ENCODE measurements around the gene SLC25A51. TPM values are rescaled to one million over a fixed set of nuclear protein-coding genes. Genes with fewer than 3 reads are reported as not detected.

Gene SLC25A51
- polyA plus RNA-seq, 1 donor, result 12.5 TPM

Other genes with a start within 250 kb of the SLC25A51 start
- gene TRMT10B, start 150.3 kb downstream of the SLC25A51 start, polyA plus RNA-seq (ENCODE audit: insufficient read length), result 11.4 TPM
- gene EXOSC3, start 119.1 kb downstream of the SLC25A51 start, polyA plus RNA-seq (ENCODE audit: insufficient read length), result 23.2 TPM
- gene DCAF10, start 103.3 kb downstream of the SLC25A51 start, polyA plus RNA-seq (ENCODE audit: insufficient read length), result 21.1 TPM
- 5.9 TPM for gene SHB, start 165.1 kb upstream of the SLC25A51 start, polyA plus RNA-seq (ENCODE audit: insufficient read length)

Data from forelimb muscle (tissue), 1 donor.